Esophagus squamous epithelium (tissue), 5 donors: Measurements from ENCODE around the gene CSTPP1. TPM values are rescaled to one million over a fixed set of nuclear protein-coding genes. Genes with fewer than 3 reads are reported as not detected.

Source experiments
- DNase-seq: peaks from one replicate; lab custom pipeline; 2025; lab: John Stamatoyannopoulos, UW
- H3K27ac ChIP-seq, 4 donors: fragments of 200-600 bp; sonication (generic); one replicate each; pipeline ENCODE4 v1.5.1; 2016 to 2019; ENCODE audit warnings: mild to moderate bottlenecking in 1 of 4
- H3K27me3 ChIP-seq, 4 donors: fragments of 200-600 bp; sonication (generic); 1 replicate in 3 of 4; 2 replicates in 1 of 4; pipeline versions ENCODE4 v1.5.1 to v1.6.0; 2017 to 2021; ENCODE audit warnings: antibody characterized with exemption in 1 of 4
- H3K36me3 ChIP-seq, 3 donors: fragments of 200-600 bp; sonication (generic); one replicate each; pipeline ENCODE4 v1.5.1; 2016 to 2019
- H3K4me1 ChIP-seq, 3 donors: fragments of 200-600 bp; sonication (generic); one replicate each; pipeline ENCODE4 v1.5.1; 2017 to 2019
- H3K4me3 ChIP-seq, 4 donors: fragments of 200-600 bp; sonication (generic); 1 replicate in 3 of 4; 2 replicates in 1 of 4; pipeline ENCODE4 v1.5.1; 2016 to 2019; ENCODE audit warnings: mild to moderate bottlenecking in 2 of 4, moderate library complexity in 1 of 4
- H3K9me3 ChIP-seq, 3 donors: fragments of 200-600 bp; sonication (generic); one replicate each; pipeline ENCODE4 v1.5.1; 2016 to 2019
- POLR2A ChIP-seq, 4 donors: fragments of 450-650 bp; IDR thresholded peaks; one replicate each; pipeline ENCODE4 v1.6.1; 2017; ENCODE audit warnings: antibody characterized with exemption in 4 of 4, mild to moderate bottlenecking in 4 of 4, moderate library complexity in 3 of 4
- WGBS, 2 donors: methylation state at CpG; one replicate each; pipeline ENCODE4 v1.1.5; 2018; 5-methylcytosine and 5-hydroxymethylcytosine counted together
- intact Hi-C: fragments of 100-400 bp; cut with DNase I; formaldehyde crosslinking; loops from one replicate; pipeline ENCODE4 v1.15.0; 2022
- total RNA-seq, 4 donors: library from RNA; depleted of rRNA; stranded (reverse); fragments of >200 nt; gene quantifications; one replicate each; pipeline ENCODE4 v1.1.0, GENCODE V29; 2016
- TF ChIP-seq, protein P1 (sequence below), 6 experiments: fragments of 450-650 bp in 4 of 6; fragments of 200-600 bp in 2 of 6; sonication (generic) in 2 of 6; IDR thresholded peaks; one replicate each; pipeline ENCODE4 v1.5.1; 2016 to 2019; ENCODE audit warnings: antibody characterized with exemption in 6 of 6, mild to moderate bottlenecking in 4 of 6, moderate library complexity in 4 of 6
- donor health status: DM: yes; HTN: yes; CAD: no.

Gene CSTPP1
- total RNA-seq, 4 donors from 2014 or later, result 9.4 to 19.6 (median 16.4) TPM

DNA sequence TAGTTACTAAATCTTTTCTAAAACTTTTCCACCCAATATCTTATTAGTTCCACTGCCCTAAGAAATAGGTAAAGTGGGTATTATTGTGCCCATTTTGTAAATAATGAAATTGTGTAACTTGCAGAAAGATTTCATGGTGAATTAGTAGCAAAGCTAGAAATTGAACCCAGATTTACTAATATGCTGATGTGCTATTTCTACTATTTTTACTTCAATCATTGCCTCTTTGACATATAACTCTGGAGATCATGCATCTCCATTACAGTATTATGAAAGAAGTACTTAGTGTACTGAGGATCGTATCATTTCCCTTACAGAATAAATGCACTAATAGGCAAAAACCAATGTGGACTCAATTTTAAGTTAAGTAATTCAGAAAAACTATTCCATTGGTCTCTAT is 119.0 kb downstream of the CSTPP1 start:
- Histone ChIP-seq H3K27ac (no peak overlapping the region), H3K9me3 (no peaks in the 10 kb centered on the region), H3K36me3 (no peaks in the 10 kb centered on the region), H3K4me1 (peaks cover 0 to 5% (median 0%) of the 10 kb centered on the region in 3 donors), H3K4me3 (no peak overlapping the region), H3K27me3 (no peaks in the 10 kb centered on the region)
- intact Hi-C loops, result no loop called here
- TF ChIP-seq, protein P1, sequence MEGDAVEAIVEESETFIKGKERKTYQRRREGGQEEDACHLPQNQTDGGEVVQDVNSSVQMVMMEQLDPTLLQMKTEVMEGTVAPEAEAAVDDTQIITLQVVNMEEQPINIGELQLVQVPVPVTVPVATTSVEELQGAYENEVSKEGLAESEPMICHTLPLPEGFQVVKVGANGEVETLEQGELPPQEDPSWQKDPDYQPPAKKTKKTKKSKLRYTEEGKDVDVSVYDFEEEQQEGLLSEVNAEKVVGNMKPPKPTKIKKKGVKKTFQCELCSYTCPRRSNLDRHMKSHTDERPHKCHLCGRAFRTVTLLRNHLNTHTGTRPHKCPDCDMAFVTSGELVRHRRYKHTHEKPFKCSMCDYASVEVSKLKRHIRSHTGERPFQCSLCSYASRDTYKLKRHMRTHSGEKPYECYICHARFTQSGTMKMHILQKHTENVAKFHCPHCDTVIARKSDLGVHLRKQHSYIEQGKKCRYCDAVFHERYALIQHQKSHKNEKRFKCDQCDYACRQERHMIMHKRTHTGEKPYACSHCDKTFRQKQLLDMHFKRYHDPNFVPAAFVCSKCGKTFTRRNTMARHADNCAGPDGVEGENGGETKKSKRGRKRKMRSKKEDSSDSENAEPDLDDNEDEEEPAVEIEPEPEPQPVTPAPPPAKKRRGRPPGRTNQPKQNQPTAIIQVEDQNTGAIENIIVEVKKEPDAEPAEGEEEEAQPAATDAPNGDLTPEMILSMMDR (IDR thresholded peaks at IDR 0.05), result no peak
- TF ChIP-seq POLR2A (IDR thresholded peaks at IDR 0.05), result no peak
- DNase-seq, result no peak
- 75 to 89% methylated on average over 1 of the region's 1 CpG for WGBS, 2 donors

DNA sequence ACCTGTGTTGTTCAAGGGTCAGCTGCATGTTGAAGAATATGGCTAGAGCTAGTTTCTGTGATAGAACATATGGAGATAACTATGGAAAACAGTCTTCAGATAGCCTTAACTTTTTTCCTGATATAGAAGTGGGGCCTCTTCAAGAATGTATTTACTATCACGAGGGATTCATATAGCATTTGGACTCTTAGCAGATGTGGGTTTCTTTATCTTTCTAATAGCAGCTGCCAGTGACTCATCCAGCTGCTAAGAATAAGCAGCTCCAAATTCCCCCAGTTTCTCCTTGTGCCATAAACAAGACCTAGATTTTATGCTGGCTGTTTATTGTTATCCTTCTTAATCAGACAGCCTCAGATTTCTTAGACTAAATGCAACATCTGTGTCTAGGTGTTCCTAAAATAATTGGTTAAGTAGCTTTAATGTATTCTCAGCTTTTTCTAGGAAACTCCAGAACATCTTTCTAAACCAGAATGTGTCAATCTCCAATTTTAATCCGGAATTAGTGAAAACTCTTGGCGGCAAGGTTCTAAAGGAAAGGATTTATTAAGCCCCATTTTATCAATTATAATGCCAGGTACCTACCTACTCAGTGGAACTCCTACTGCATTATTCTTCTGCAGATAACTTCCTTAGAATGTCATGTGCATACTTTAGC is 119.8 kb downstream of the CSTPP1 start:
- no peak overlapping the region for H3K4me3 ChIP-seq
- no peaks in the 10 kb centered on the region for H3K9me3 ChIP-seq
- H3K4me1 ChIP-seq, result no peaks in the 10 kb centered on the region
- 62 to 71% methylated on average over 3 of the region's 3 CpGs for WGBS, 2 donors
- no peaks in the 10 kb centered on the region for H3K27me3 ChIP-seq
- no peak for TF ChIP-seq POLR2A (IDR thresholded peaks at IDR 0.05)
- TF ChIP-seq, protein P1 (IDR thresholded peaks at IDR 0.05), result no peak
- intact Hi-C loops, result no loop called here
- no peak for DNase-seq
- no peaks in the 10 kb centered on the region for H3K36me3 ChIP-seq
- H3K27ac ChIP-seq, result no peak overlapping the region

DNA sequence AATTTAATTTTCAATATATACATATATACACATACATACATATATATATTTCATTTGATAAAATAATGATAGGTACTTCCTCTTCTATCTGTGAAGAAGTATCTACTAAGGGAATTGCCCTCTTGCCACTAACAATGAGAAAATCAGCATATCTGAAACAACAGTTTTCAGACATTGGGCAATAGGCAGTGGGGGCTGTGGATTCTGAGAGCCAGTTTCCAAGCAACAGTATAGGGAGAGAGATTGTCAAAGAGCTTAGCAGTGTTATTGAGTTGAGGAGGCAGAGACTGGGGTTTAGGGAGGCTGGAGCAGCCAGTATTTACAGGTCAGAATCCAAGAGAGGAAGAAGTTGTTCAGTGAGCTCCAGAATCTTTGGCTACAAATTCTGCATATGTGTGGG is 120.8 kb downstream of the CSTPP1 start:
- H3K4me3 ChIP-seq, result no peak overlapping the region
- TF ChIP-seq, protein P1 (IDR thresholded peaks at IDR 0.05), result no peak
- no peak for TF ChIP-seq POLR2A (IDR thresholded peaks at IDR 0.05)
- intact Hi-C loops, result no loop called here
- no peaks in the 10 kb centered on the region for H3K4me1 ChIP-seq
- H3K27me3 ChIP-seq, result no peaks in the 10 kb centered on the region
- no peaks in the 10 kb centered on the region for H3K36me3 ChIP-seq
- H3K9me3 ChIP-seq, result no peaks in the 10 kb centered on the region
- H3K27ac ChIP-seq, result no peak overlapping the region
- no peak for DNase-seq

DNA sequence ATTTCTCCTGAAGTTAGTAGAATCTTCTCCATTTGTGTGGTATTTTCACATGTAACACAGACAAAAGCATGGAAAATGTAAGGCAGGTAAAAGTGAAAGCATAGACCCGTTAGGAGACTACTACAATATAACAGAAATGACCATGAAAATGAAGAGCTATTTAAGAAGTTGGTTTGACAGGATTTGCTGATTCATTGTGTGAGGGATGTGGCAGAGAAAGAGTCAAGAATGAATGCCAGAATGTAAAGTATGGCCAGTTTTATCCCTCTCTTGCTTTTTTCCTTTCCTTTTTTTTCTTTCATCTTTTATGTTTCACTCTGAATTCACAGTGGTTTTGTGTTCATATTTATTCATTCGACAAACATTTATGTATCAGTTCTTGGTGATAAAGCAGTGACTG is 124.2 kb downstream of the CSTPP1 start:
- WGBS, 2 donors, result 40 to 42% methylated on average over 2 of the region's 2 CpGs
- intact Hi-C loops, result no loop called here
- no peak for DNase-seq

DNA sequence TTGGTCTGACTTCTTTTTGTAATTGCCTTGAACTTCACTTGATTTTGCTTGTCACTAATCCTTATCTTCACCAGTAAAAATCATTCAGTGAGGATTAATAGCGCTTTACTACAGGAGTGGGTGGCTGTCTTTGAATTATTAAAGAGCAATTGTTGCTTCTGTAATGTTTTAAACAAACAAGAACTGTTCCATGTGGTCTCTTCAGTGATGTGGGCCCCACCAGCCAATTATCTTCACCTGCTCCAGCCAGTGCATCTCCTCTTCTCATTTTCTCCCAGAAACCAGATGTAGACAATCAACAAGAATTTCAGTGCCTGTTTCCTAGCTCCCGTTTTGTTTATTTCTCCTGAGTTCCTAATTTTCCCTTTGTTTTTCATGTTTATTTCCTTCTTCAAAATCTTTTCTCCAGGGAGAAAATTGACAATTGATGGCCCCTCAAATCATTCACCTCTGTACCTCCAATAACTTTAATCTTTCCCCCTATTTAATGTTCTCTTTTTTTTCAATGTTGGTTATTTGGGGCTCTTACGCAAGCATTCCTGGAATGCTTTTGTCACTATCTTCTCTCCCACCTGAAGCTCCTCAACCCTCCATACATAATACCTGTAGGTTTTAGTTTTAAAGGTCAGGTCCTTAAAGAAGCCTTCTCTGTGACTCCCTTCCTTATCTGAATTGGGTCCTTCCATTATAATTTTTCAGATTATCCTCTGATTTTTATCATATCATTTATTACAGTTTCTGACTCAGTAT is 125.0 kb downstream of the CSTPP1 start:
- intact Hi-C loops, result no loop called here
- Histone ChIP-seq H3K27ac (no peak overlapping the region), H3K4me1 (no peaks in the 10 kb centered on the region), H3K4me3 (no peak overlapping the region), H3K36me3 (no peaks in the 10 kb centered on the region), H3K9me3 (no peaks in the 10 kb centered on the region), H3K27me3 (no peaks in the 10 kb centered on the region)
- TF ChIP-seq, protein P1 (IDR thresholded peaks at IDR 0.05), result no peak
- TF ChIP-seq POLR2A (IDR thresholded peaks at IDR 0.05), result no peak
- 68 to 92% methylated on average over 3 of the region's 3 CpGs for WGBS, 2 donors
- DNase-seq, result no peak

More for the DNA sequence above, 124.2 kb downstream of the CSTPP1 start:
- H3K4me1 ChIP-seq, result no peaks in the 10 kb centered on the region
- no peaks in the 10 kb centered on the region for H3K36me3 ChIP-seq
- no peaks in the 10 kb centered on the region for H3K27me3 ChIP-seq
- no peaks in the 10 kb centered on the region for H3K9me3 ChIP-seq
- no peak for TF ChIP-seq POLR2A (IDR thresholded peaks at IDR 0.05)
- TF ChIP-seq, protein P1 (IDR thresholded peaks at IDR 0.05), result no peak
- no peak overlapping the region for H3K4me3 ChIP-seq
- H3K27ac ChIP-seq, result no peak overlapping the region
